ENCODE data around the gene MRPL10. TPM values are rescaled to one million over a fixed set of nuclear protein-coding genes. Genes with fewer than 3 reads are reported as not detected.

Gene MRPL10
- total RNA-seq, 4 donors from 2014 or later, result 34.9 to 74.9 (median 55.0) TPM

- H3K36me3 ChIP-seq, result peaks cover 0 to 93% of the 10 kb centered on the region in 2 donors
- H3K9me3 ChIP-seq, result no peaks in the 10 kb centered on the region
- no peak overlapping the region for H3K27ac ChIP-seq
- H3K4me3 ChIP-seq, result no peak overlapping the region
- no peaks in the 10 kb centered on the region for H3K27me3 ChIP-seq
- WGBS, 2 donors (ENCODE audit: low coverage in 1 of 2), result 92% methylated on average over 8 of the region's 22 CpGs; no CpG with 5 or more reads in 1 of the 2 donors
- ATAC-seq, result no peak
- TF ChIP-seq EP300 (IDR thresholded peaks at IDR 0.05), result no peak
- TF ChIP-seq POLR2A (IDR thresholded peaks at IDR 0.05), result no peak
- no peak for TF ChIP-seq POLR2AphosphoS5 (IDR thresholded peaks at IDR 0.05)
- TF ChIP-seq CTCF (IDR thresholded peaks at IDR 0.05), result no peak
- H3K4me1 ChIP-seq, result peaks cover 0 to 7% (median 0%) of the 10 kb centered on the region in 3 donors
These were observed 17.8 kb downstream of the MRPL10 start for GRCh38 chr17:47813512-47814031.

- Histone ChIP-seq H3K27me3 (no peaks in the 10 kb centered on the region), H3K9me3 (no peaks in the 10 kb centered on the region), H3K4me1 (peaks cover 0 to 7% (median 0%) of the 10 kb centered on the region in 3 donors), H3K36me3 (peaks cover 0 to 93% of the 10 kb centered on the region in 2 donors), H3K4me3 (no peak overlapping the region), H3K27ac (no peak overlapping the region)
- TF ChIP-seq EP300 (IDR thresholded peaks at IDR 0.05) (no peak), POLR2A (IDR thresholded peaks at IDR 0.05) (no peak), POLR2AphosphoS5 (IDR thresholded peaks at IDR 0.05) (no peak), CTCF (IDR thresholded peaks at IDR 0.05) (no peak)
- 83% methylated on average over 7 of the region's 14 CpGs; no CpG with 5 or more reads in 1 of the 2 donors for WGBS, 2 donors (ENCODE audit: low coverage in 1 of 2)
- ATAC-seq, result no peak
These were observed 18.3 kb downstream of the MRPL10 start for GRCh38 chr17:47813077-47813476.

GRCh38 chr17:47812146-47812920 lies 19.0 kb downstream of the MRPL10 start:
- no peaks in the 10 kb centered on the region for H3K9me3 ChIP-seq
- H3K36me3 ChIP-seq, result peaks cover 0 to 93% of the 10 kb centered on the region in 2 donors
- WGBS, 2 donors (ENCODE audit: low coverage in 1 of 2), result 78 to 80% methylated on average over 7 to 12 of the region's 18 CpGs
- no peak for ATAC-seq
- no peak overlapping the region for H3K27ac ChIP-seq
- peaks cover 0 to 7% (median 0%) of the 10 kb centered on the region in 3 donors for H3K4me1 ChIP-seq
- H3K4me3 ChIP-seq, result no peak overlapping the region
- H3K27me3 ChIP-seq, result no peaks in the 10 kb centered on the region
- TF ChIP-seq POLR2A (IDR thresholded peaks at IDR 0.05), result no peak
- no peak for TF ChIP-seq EP300 (IDR thresholded peaks at IDR 0.05)
- TF ChIP-seq POLR2AphosphoS5 (IDR thresholded peaks at IDR 0.05), result no peak
- no peak for TF ChIP-seq CTCF (IDR thresholded peaks at IDR 0.05)

- Histone ChIP-seq H3K9me3 (no peaks in the 10 kb centered on the region), H3K27me3 (no peaks in the 10 kb centered on the region), H3K27ac (no peak overlapping the region), H3K36me3 (peaks cover 0 to 93% of the 10 kb centered on the region in 2 donors), H3K4me3 (no peak overlapping the region), H3K4me1 (peaks cover 0 to 7% (median 0%) of the 10 kb centered on the region in 3 donors)
- TF ChIP-seq CTCF (IDR thresholded peaks at IDR 0.05) (no peak), POLR2AphosphoS5 (IDR thresholded peaks at IDR 0.05) (no peak)
- ATAC-seq, result no peak
- 58 to 69% methylated on average over 6 to 7 of the region's 7 CpGs for WGBS, 2 donors (ENCODE audit: low coverage in 1 of 2)
These were observed 19.6 kb downstream of the MRPL10 start for GRCh38 chr17:47811709-47812108.

All from gastroesophageal sphincter (tissue), 4 donors.